KMS-11 (cell line): ENCODE results near the gene MAPK9.

Source experiments
- H2AFZ ChIP-seq: fragments of 200-600 bp; sonication (generic); 2 replicates; pipeline ENCODE4 v1.6.1; 2016; ENCODE audit warnings: antibody characterized with exemption, mixed run types, low read depth
- H3K27ac ChIP-seq: fragments of 200-600 bp; sonication (generic); 2 replicates; pipeline ENCODE4 v1.6.1; 2016; ENCODE audit warnings: mild to moderate bottlenecking, mixed run types
- H3K27me3 ChIP-seq: fragments of 200-600 bp; sonication (generic); 2 replicates; pipeline ENCODE4 v1.6.1; 2017; ENCODE audit warnings: mild to moderate bottlenecking, low read depth, mixed run types, moderate library complexity; ENCODE audit not compliant: insufficient read depth
- H3K36me3 ChIP-seq: fragments of 200-600 bp; sonication (generic); 2 replicates; pipeline ENCODE4 v1.6.1; 2017; ENCODE audit warnings: mild to moderate bottlenecking, mixed run types; ENCODE audit not compliant: insufficient read depth
- H3K4me1 ChIP-seq: fragments of 200-600 bp; sonication (generic); 2 replicates; pipeline ENCODE4 v1.6.1; 2016; ENCODE audit warnings: mild to moderate bottlenecking, low read depth, mixed run types; ENCODE audit not compliant: poor library complexity, severe bottlenecking
- H3K4me2 ChIP-seq: fragments of 200-600 bp; sonication (generic); 2 replicates; pipeline ENCODE4 v1.7.0; 2016; ENCODE audit warnings: mild to moderate bottlenecking, mixed run types
- H3K4me3 ChIP-seq: fragments of 200-600 bp; sonication (generic); IDR thresholded peaks from 2 replicates; pipeline ENCODE4 v1.6.1; 2017; ENCODE audit warnings: low read depth, low read length, mixed read lengths; ENCODE audit not compliant: insufficient read depth
- H3K79me2 ChIP-seq: fragments of 200-600 bp; sonication (generic); 2 replicates; pipeline ENCODE4 v1.6.1; 2016; ENCODE audit warnings: low read depth, mixed run types; ENCODE audit not compliant: insufficient read depth
- H3K9ac ChIP-seq: fragments of 200-600 bp; sonication (generic); 2 replicates; pipeline ENCODE4 v1.6.1; 2016; ENCODE audit warnings: mild to moderate bottlenecking, mixed run types
- H4K20me1 ChIP-seq: fragments of 200-600 bp; sonication (generic); 2 replicates; pipeline ENCODE4 v1.6.1; 2016; ENCODE audit warnings: mild to moderate bottlenecking, mixed run types; ENCODE audit not compliant: insufficient read depth
- TF ChIP-seq, protein P1 (sequence below): fragments of 200-600 bp; sonication (generic); conservative IDR thresholded peaks from 2 replicates; pipeline ENCODE4 v1.6.1; 2017; ENCODE audit warnings: low read depth, mild to moderate bottlenecking, antibody characterized with exemption, low read length, moderate library complexity, mixed read lengths

The MAPK9 gene

DNA sequence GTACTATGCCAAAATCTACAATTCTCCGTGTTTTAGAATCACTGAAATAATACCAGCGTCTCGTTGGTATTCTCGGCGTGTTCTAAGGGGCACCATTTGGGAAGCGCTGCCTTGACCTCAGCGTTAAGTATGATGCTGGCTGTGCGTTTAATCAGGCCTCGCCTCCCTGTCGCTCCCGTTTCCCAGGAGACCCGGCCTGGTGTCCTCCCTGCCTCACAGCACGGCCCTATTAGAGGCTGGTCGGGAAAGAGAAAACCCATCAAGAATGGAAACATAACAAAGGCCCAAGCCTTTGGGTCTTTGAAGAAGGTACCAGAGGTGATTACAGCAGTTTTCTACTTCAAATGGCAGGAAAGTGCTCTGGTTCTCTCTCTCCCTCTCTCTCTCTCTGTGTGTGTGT lies 31.3 kb upstream of the MAPK9 start:
- Histone ChIP-seq H3K79me2 (no peaks in the 10 kb centered on the region), H3K4me3 (no peak overlapping the region), H2AFZ (no peak overlapping the region), H3K27ac (no peak overlapping the region), H3K36me3 (no peaks in the 10 kb centered on the region), H4K20me1 (no peaks in the 10 kb centered on the region), H3K4me1 (no peaks in the 10 kb centered on the region), H3K4me2 (no peak overlapping the region), H3K9ac (no peak overlapping the region), H3K27me3 (no peaks in the 10 kb centered on the region)
- TF ChIP-seq, protein P1, sequence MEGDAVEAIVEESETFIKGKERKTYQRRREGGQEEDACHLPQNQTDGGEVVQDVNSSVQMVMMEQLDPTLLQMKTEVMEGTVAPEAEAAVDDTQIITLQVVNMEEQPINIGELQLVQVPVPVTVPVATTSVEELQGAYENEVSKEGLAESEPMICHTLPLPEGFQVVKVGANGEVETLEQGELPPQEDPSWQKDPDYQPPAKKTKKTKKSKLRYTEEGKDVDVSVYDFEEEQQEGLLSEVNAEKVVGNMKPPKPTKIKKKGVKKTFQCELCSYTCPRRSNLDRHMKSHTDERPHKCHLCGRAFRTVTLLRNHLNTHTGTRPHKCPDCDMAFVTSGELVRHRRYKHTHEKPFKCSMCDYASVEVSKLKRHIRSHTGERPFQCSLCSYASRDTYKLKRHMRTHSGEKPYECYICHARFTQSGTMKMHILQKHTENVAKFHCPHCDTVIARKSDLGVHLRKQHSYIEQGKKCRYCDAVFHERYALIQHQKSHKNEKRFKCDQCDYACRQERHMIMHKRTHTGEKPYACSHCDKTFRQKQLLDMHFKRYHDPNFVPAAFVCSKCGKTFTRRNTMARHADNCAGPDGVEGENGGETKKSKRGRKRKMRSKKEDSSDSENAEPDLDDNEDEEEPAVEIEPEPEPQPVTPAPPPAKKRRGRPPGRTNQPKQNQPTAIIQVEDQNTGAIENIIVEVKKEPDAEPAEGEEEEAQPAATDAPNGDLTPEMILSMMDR: no peak

DNA sequence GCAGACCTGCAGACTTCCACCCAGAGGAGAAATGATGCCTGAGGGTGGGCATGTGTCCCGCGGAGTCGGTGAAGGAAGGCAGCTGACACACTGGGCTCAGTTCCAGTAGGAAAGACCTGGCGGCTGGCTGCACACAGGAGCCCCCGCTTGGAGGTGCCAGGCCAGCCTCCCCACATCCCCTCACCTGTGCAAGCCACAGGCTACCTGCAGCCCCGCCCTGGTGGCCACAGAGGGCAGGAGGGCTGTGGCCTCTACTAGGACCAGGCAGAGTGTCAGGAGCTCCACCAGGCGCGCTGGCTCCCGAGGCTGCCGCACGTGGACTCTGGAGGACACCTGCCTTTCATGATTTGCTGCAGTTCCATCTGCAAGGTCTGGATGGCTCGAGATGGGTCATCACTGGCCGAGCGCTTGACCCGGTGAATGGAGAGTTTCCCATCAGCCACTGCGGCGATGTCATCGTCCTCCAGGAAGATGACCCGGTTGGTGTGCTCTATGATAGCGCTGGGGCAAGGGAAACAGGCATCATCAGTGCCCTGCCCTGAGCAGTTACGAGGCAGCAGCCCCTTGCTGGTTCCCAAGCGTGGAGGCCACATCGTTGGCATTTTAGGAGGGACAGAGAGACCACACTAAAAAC lies 26.7 kb upstream of the MAPK9 start:
- Histone ChIP-seq H3K4me3 (no peak overlapping the region), H3K4me1 (no peaks in the 10 kb centered on the region), H3K9ac (no peak overlapping the region), H3K79me2 (no peaks in the 10 kb centered on the region), H4K20me1 (no peaks in the 10 kb centered on the region), H3K4me2 (no peak overlapping the region), H3K27me3 (no peaks in the 10 kb centered on the region), H3K36me3 (no peaks in the 10 kb centered on the region), H3K27ac (no peak overlapping the region), H2AFZ (no peak overlapping the region)
- TF ChIP-seq, protein P1: no peak

DNA sequence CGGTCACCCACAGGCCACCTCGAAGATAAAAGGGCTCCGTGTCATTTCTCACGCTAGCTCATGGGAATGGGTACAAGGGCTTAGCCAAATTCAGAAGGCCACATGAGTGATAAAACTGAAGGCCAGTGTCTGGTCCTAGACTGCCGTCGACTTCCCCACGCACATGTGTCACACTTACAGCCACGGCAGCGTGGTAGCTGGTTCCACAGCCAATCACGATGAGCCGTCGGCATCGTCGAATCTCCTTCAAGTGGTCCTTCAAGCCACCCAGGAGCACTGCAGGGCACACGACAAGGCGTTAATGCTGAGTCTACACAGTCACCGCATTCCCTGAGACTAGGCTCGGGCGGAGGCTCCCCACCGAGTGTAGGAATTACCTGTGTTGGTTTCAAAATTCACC lies 24.7 kb upstream of the MAPK9 start:
- Histone ChIP-seq H3K79me2 (no peaks in the 10 kb centered on the region), H3K36me3 (no peaks in the 10 kb centered on the region), H3K4me1 (no peaks in the 10 kb centered on the region), H4K20me1 (no peaks in the 10 kb centered on the region), H3K27ac (no peak overlapping the region), H3K27me3 (no peaks in the 10 kb centered on the region), H3K9ac (no peak overlapping the region), H3K4me3 (no peak overlapping the region), H3K4me2 (no peak overlapping the region), H2AFZ (no peak overlapping the region)
- TF ChIP-seq, protein P1: no peak

DNA sequence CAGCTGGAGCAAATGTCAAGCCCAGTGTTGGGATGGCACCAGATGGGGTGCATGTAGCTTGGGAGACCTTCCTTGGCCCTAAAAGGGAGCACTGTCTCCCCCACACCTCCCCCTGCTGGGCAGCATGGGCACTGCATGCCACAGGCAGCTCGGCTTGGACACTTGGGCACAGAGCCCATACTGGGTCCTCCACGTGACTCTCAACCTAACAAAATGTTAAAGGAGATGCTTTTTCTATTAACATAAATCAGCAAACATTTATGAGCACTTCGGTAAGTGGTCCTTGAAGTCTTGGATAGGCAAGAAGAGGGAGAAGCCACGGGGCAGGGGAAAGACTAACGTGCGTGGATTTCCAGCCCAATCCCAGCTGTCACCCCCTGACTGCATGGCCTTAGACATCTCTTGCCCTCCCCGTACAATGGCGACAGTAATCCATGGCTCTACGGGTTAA lies 23.9 kb upstream of the MAPK9 start:
- no peak overlapping the region for H2AFZ ChIP-seq
- no peak overlapping the region for H3K27ac ChIP-seq
- H3K4me1 ChIP-seq: no peaks in the 10 kb centered on the region
- TF ChIP-seq, protein P1: peak; percentile 72
- no peak overlapping the region for H3K9ac ChIP-seq
- no peaks in the 10 kb centered on the region for H3K36me3 ChIP-seq
- no peaks in the 10 kb centered on the region for H3K79me2 ChIP-seq
- no peaks in the 10 kb centered on the region for H4K20me1 ChIP-seq
- no peaks in the 10 kb centered on the region for H3K27me3 ChIP-seq
- H3K4me3 ChIP-seq: no peak overlapping the region
- H3K4me2 ChIP-seq: no peak overlapping the region
